HEK293 (cell line): Measurements from ENCODE around the gene NECTIN4.

Experiments used
- EGR2 ChIP-seq: fragments of 450-650 bp; formaldehyde crosslinking; IDR thresholded peaks from 2 replicates; pipeline ENCODE4 v1.5.1; 2016; ENCODE audit warnings: low read depth, missing biosample characterization, missing genetic modification characterization
- FEZF1 ChIP-seq: fragments of 450-650 bp; formaldehyde crosslinking; IDR thresholded peaks from 2 replicates; pipeline ENCODE4 v1.5.1; 2016; ENCODE audit warnings: missing biosample characterization, missing genetic modification characterization
- GLI2 ChIP-seq: fragments of 450-650 bp; formaldehyde crosslinking; IDR thresholded peaks from 2 replicates; pipeline ENCODE4; 2017; ENCODE audit warnings: missing biosample characterization, missing genetic modification characterization, low read depth, borderline replicate concordance
- GLIS2 ChIP-seq: fragments of 450-650 bp; formaldehyde crosslinking; IDR thresholded peaks from 2 replicates; pipeline ENCODE4 v1.5.1; 2016; ENCODE audit warnings: missing biosample characterization, missing genetic modification characterization
- HOXC10 ChIP-seq: sonication (generic); formaldehyde crosslinking; IDR thresholded peaks from 2 replicates; pipeline ENCODE4 v1.8.1; 2023; ENCODE audit warnings: mild to moderate bottlenecking, missing genetic modification reagents
- KLF1 ChIP-seq: fragments of 450-650 bp; formaldehyde crosslinking; IDR thresholded peaks from 2 replicates; pipeline ENCODE4 v1.5.1; 2016; ENCODE audit warnings: missing biosample characterization, missing genetic modification characterization
- KLF10 ChIP-seq: fragments of 450-650 bp; IDR thresholded peaks from 2 replicates; pipeline ENCODE4 v1.5.1; 2018; ENCODE audit warnings: missing biosample characterization, mild to moderate bottlenecking, missing genetic modification characterization
- KLF9 ChIP-seq: fragments of 450-650 bp; formaldehyde crosslinking; IDR thresholded peaks from 2 replicates; pipeline ENCODE4 v1.5.1; 2016; ENCODE audit warnings: missing biosample characterization, missing genetic modification characterization, low read depth
- MZF1 ChIP-seq: fragments of 450-650 bp; formaldehyde crosslinking; IDR thresholded peaks from 2 replicates; pipeline ENCODE4 v1.5.1; 2017; ENCODE audit warnings: missing biosample characterization, missing genetic modification characterization, borderline replicate concordance
- PRDM1 ChIP-seq: fragments of 450-650 bp; formaldehyde crosslinking; IDR thresholded peaks from 2 replicates; pipeline ENCODE4; 2016; ENCODE audit warnings: missing biosample characterization, missing genetic modification characterization
- SCRT1 ChIP-seq: fragments of 450-650 bp; formaldehyde crosslinking; IDR thresholded peaks from 2 replicates; pipeline ENCODE4 v1.5.1; 2016; ENCODE audit warnings: missing biosample characterization, missing genetic modification characterization, borderline replicate concordance
- TSHZ1 ChIP-seq: fragments of 450-650 bp; formaldehyde crosslinking; IDR thresholded peaks from 2 replicates; pipeline ENCODE4 v1.5.1; 2016; ENCODE audit warnings: missing biosample characterization, missing genetic modification characterization, borderline replicate concordance
- ZBTB11 ChIP-seq: fragments of 450-650 bp; formaldehyde crosslinking; conservative IDR thresholded peaks from 2 replicates; pipeline ENCODE4 v1.5.1; 2016; ENCODE audit warnings: low read depth, missing biosample characterization, missing genetic modification characterization
- ZBTB17 ChIP-seq: fragments of 450-650 bp; formaldehyde crosslinking; IDR thresholded peaks from 2 replicates; pipeline ENCODE4 v1.5.1; 2016; ENCODE audit warnings: missing biosample characterization, missing genetic modification characterization
- ZFHX2 ChIP-seq: fragments of 450-650 bp; formaldehyde crosslinking; conservative IDR thresholded peaks from 2 replicates; pipeline ENCODE4 v1.5.1; 2016; ENCODE audit warnings: missing biosample characterization, missing genetic modification characterization
- ZNF146 ChIP-seq: fragments of 450-650 bp; formaldehyde crosslinking; IDR thresholded peaks from 2 replicates; pipeline ENCODE4 v1.5.1; 2016; ENCODE audit warnings: missing biosample characterization, missing genetic modification characterization
- ZNF221 ChIP-seq: fragments of 450-650 bp; formaldehyde crosslinking; IDR thresholded peaks from 2 replicates; pipeline ENCODE4 v1.5.1; 2017; ENCODE audit warnings: missing biosample characterization, missing genetic modification characterization, borderline replicate concordance
- ZNF23 ChIP-seq: fragments of 450-650 bp; formaldehyde crosslinking; IDR thresholded peaks from 2 replicates; pipeline ENCODE4 v1.5.1; 2016; ENCODE audit warnings: missing biosample characterization, missing genetic modification characterization, borderline replicate concordance
- ZNF239 ChIP-seq: fragments of 450-650 bp; formaldehyde crosslinking; IDR thresholded peaks from 2 replicates; pipeline ENCODE4 v1.5.1; 2016; ENCODE audit warnings: missing biosample characterization, missing genetic modification characterization
- ZNF24 ChIP-seq: fragments of 450-650 bp; formaldehyde crosslinking; IDR thresholded peaks from 2 replicates; pipeline ENCODE4 v1.5.1; 2016; ENCODE audit warnings: missing biosample characterization, missing genetic modification characterization
- ZNF324 ChIP-seq: fragments of 450-650 bp; formaldehyde crosslinking; IDR thresholded peaks from 2 replicates; pipeline ENCODE4 v1.5.1; 2016; ENCODE audit warnings: missing biosample characterization, missing genetic modification characterization
- ZNF341 ChIP-seq: fragments of 450-650 bp; formaldehyde crosslinking; IDR thresholded peaks from 2 replicates; pipeline ENCODE4; 2016; ENCODE audit warnings: low read depth, missing biosample characterization, missing genetic modification characterization
- ZNF48 ChIP-seq: fragments of 450-650 bp; formaldehyde crosslinking; IDR thresholded peaks from 2 replicates; pipeline ENCODE4 v1.5.1; 2016; ENCODE audit warnings: missing biosample characterization, missing genetic modification characterization
- ZNF596 ChIP-seq: fragments of 450-650 bp; IDR thresholded peaks from 2 replicates; pipeline ENCODE4 v1.5.0; 2018; ENCODE audit warnings: missing biosample characterization, mild to moderate bottlenecking, missing genetic modification characterization, moderate library complexity
- ZNF621 ChIP-seq: fragments of 450-650 bp; formaldehyde crosslinking; IDR thresholded peaks from 2 replicates; pipeline ENCODE4 v1.5.1; 2017; ENCODE audit warnings: missing biosample characterization, missing genetic modification characterization
- ZNF624 ChIP-seq: fragments of 450-650 bp; formaldehyde crosslinking; IDR thresholded peaks from 2 replicates; pipeline ENCODE4 v1.5.1; 2017; ENCODE audit warnings: missing biosample characterization, missing genetic modification characterization
- ZNF626 ChIP-seq: fragments of 450-650 bp; sonication (Bioruptor Pico); formaldehyde crosslinking; IDR thresholded peaks from 2 replicates; pipeline ENCODE4 v1.5.1; 2018; ENCODE audit warnings: missing biosample characterization, missing genetic modification characterization, inconsistent platforms
- ZNF639 ChIP-seq: fragments of 450-650 bp; formaldehyde crosslinking; IDR thresholded peaks from 2 replicates; pipeline ENCODE4 v1.5.1; 2016; ENCODE audit warnings: missing biosample characterization, missing genetic modification characterization
- ZNF704 ChIP-seq: fragments of 450-650 bp; formaldehyde crosslinking; IDR thresholded peaks from 2 replicates; pipeline ENCODE4 v1.5.1; 2016; ENCODE audit warnings: missing biosample characterization, missing genetic modification characterization
- ZNF776 ChIP-seq: fragments of 450-650 bp; formaldehyde crosslinking; IDR thresholded peaks from 2 replicates; pipeline ENCODE4 v1.5.0; 2017; ENCODE audit warnings: missing biosample characterization, missing genetic modification characterization, borderline replicate concordance
- ZNF843 ChIP-seq: fragments of 450-650 bp; formaldehyde crosslinking; IDR thresholded peaks from 2 replicates; pipeline ENCODE4 v1.5.1; 2016; ENCODE audit warnings: missing biosample characterization, missing genetic modification characterization
- ZSCAN16 ChIP-seq: fragments of 450-650 bp; formaldehyde crosslinking; IDR thresholded peaks from 2 replicates; pipeline ENCODE4 v1.5.1; 2016; ENCODE audit warnings: missing biosample characterization, missing genetic modification characterization

NECTIN4 gene

GRCh38 chr1:161117759-161118581 is 28.6 kb upstream of the NECTIN4 start, which contains the start of the genes NIT1 and PFDN2 (continued):
- peak; percentile 89 for TF ChIP-seq ZNF704 (tag by site-specific recombination)
- TF ChIP-seq ZNF624 (tag by site-specific recombination) = no peak
- no peak for TF ChIP-seq ZNF596 (tag by site-specific recombination)
- TF ChIP-seq ZNF639 (tag by site-specific recombination) = peak; percentile 26; the same call in 1 of the 2 replicates
- peak; percentile 76 for TF ChIP-seq ZBTB17 (tag by site-specific recombination)
- TF ChIP-seq FEZF1 (tag by site-specific recombination) = peak; percentile 32; the same call in 1 of the 2 replicates
- TF ChIP-seq TSHZ1 (tag by site-specific recombination) = no peak
- no peak for TF ChIP-seq ZNF776 (tag by site-specific recombination)
- peak; percentile 66 for TF ChIP-seq GLIS2 (tag by site-specific recombination)
- peak; percentile 94 for TF ChIP-seq ZFHX2 (tag by site-specific recombination)
- peak; percentile 60; the same call in 1 of the 2 replicates for TF ChIP-seq ZNF24 (tag by site-specific recombination)
- peak; percentile 57 for TF ChIP-seq ZNF843 (tag by site-specific recombination)
- peak; percentile 4; the same call in 1 of the 2 replicates for TF ChIP-seq ZNF146 (tag by site-specific recombination)
- peak; percentile 67; the same call in 1 of the 2 replicates for TF ChIP-seq KLF1 (tag by site-specific recombination)
- TF ChIP-seq PRDM1 = peak; percentile 92
- peak; percentile 84 for TF ChIP-seq EGR2
- TF ChIP-seq ZNF324 (tag by site-specific recombination) = peak; percentile 82; the same call in 1 of the 2 replicates
- no peak for TF ChIP-seq MZF1 (tag by site-specific recombination)
- TF ChIP-seq ZNF23 = no peak
- TF ChIP-seq ZNF48 (tag by site-specific recombination) = no peak
- no peak for TF ChIP-seq ZNF221 (tag by site-specific recombination)
- TF ChIP-seq KLF9 (tag by site-specific recombination) = peak; percentile 96
- TF ChIP-seq ZNF239 (tag by site-specific recombination) = no peak
- no peak for TF ChIP-seq ZNF626 (tag by site-specific recombination)
- TF ChIP-seq ZBTB11 (tag by site-specific recombination) = peak; percentile 89
- TF ChIP-seq SCRT1 (tag by site-specific recombination) = no peak
- peak; percentile 88 for TF ChIP-seq KLF10
- no peak for TF ChIP-seq GLI2 (tag by site-specific recombination)
- TF ChIP-seq ZNF341 (tag by site-specific recombination) = peak; percentile 94
- TF ChIP-seq ZNF621 = no peak
- TF ChIP-seq HOXC10 (CRISPR knock-in tag) = no peak
- peak; percentile 59; the same call in 1 of the 2 replicates for TF ChIP-seq ZSCAN16 (tag by site-specific recombination)
